ENCODE data around the gene ATP8A1. TPM values are rescaled to one million over a fixed set of nuclear protein-coding genes. Genes with fewer than 3 reads are reported as not detected.
A peak's percentile ranks its signal among the peaks of the same experiment; 100 is the strongest.

ATP8A1 gene
- total RNA-seq, 4 donors from 2014 or later = 21.3 to 34.7 (median 25.9) TPM

- no peaks in the 10 kb centered on the region for H3K9me3 ChIP-seq
- TF ChIP-seq CTCF (IDR thresholded peaks at IDR 0.05) (no peak), POLR2A (IDR thresholded peaks at IDR 0.05) (no peak)
- no peaks in the 10 kb centered on the region for H3K36me3 ChIP-seq
- H3K4me3 ChIP-seq = no peak overlapping the region
- no peaks in the 10 kb centered on the region for H3K27me3 ChIP-seq
- intact Hi-C loops (cut with DNase I; ENCODE audit: low total_unique reads) = no loop called here
- no peak for DNase-seq
- no peaks in the 10 kb centered on the region for H3K4me1 ChIP-seq
- no peak overlapping the region for H3K27ac ChIP-seq
Measured at GRCh38 chr4:42574870-42575430, 82.0 kb downstream of the ATP8A1 start.

GRCh38 chr4:42573249-42573648 lies 83.7 kb downstream of the ATP8A1 start:
- H3K4me3 ChIP-seq = no peak overlapping the region
- intact Hi-C loops (cut with DNase I; ENCODE audit: low total_unique reads) = no loop called here
- no peaks in the 10 kb centered on the region for H3K4me1 ChIP-seq
- no peak overlapping the region for H3K27ac ChIP-seq
- H3K27me3 ChIP-seq = no peaks in the 10 kb centered on the region
- no peak for TF ChIP-seq POLR2A (IDR thresholded peaks at IDR 0.05)
- no peak for TF ChIP-seq CTCF (IDR thresholded peaks at IDR 0.05)
- H3K36me3 ChIP-seq = no peaks in the 10 kb centered on the region
- no peak for DNase-seq
- no peaks in the 10 kb centered on the region for H3K9me3 ChIP-seq

- Histone ChIP-seq H3K9me3 (no peaks in the 10 kb centered on the region), H3K27me3 (no peaks in the 10 kb centered on the region), H3K4me1 (no peaks in the 10 kb centered on the region), H3K27ac (no peak overlapping the region), H3K4me3 (no peak overlapping the region), H3K36me3 (no peaks in the 10 kb centered on the region)
- no peak for DNase-seq
- intact Hi-C loops (cut with DNase I; ENCODE audit: low total_unique reads) = no loop called here
- no peak for TF ChIP-seq CTCF (IDR thresholded peaks at IDR 0.05)
- no peak for TF ChIP-seq POLR2A (IDR thresholded peaks at IDR 0.05)
Measured at GRCh38 chr4:42570221-42570620, 86.7 kb downstream of the ATP8A1 start.

GRCh38 chr4:42568610-42569207 lies 88.2 kb downstream of the ATP8A1 start:
- H3K9me3 ChIP-seq = no peaks in the 10 kb centered on the region
- H3K27ac ChIP-seq = no peak overlapping the region
- peak; percentile 37 to 61 for DNase-seq
- intact Hi-C loops (cut with DNase I; ENCODE audit: low total_unique reads) = loop anchor here (10.0 kb wide), 1 partner anchor 296 kb away; no protein-coding TSS in a partner anchor
- H3K4me1 ChIP-seq = no peaks in the 10 kb centered on the region
- no peaks in the 10 kb centered on the region for H3K36me3 ChIP-seq
- no peak overlapping the region for H3K4me3 ChIP-seq
- H3K27me3 ChIP-seq = no peaks in the 10 kb centered on the region
- peak; percentile 55 to 69 (median 64) for TF ChIP-seq CTCF (IDR thresholded peaks at IDR 0.05)
- no peak for TF ChIP-seq POLR2A (IDR thresholded peaks at IDR 0.05)

- intact Hi-C loops (cut with DNase I; ENCODE audit: low total_unique reads) = loop anchor here (10.0 kb wide), 1 partner anchor 298 kb away; no protein-coding TSS in a partner anchor
- TF ChIP-seq POLR2A (IDR thresholded peaks at IDR 0.05) (no peak), CTCF (IDR thresholded peaks at IDR 0.05) (no peak)
- Histone ChIP-seq H3K9me3 (no peaks in the 10 kb centered on the region), H3K27ac (no peak overlapping the region), H3K4me1 (no peaks in the 10 kb centered on the region), H3K4me3 (no peak overlapping the region), H3K27me3 (no peaks in the 10 kb centered on the region), H3K36me3 (no peaks in the 10 kb centered on the region)
- DNase-seq = no peak
Measured at GRCh38 chr4:42566835-42567234, 90.1 kb downstream of the ATP8A1 start.
